Cardiac muscle cell (in vitro differentiated cells and primary cell): ENCODE data around the gene ADGRD2. TPM values are rescaled to one million over a fixed set of nuclear protein-coding genes. Genes with fewer than 3 reads are reported as not detected.

Source experiments
- DNase-seq, 2 donors: peaks; one replicate each; pipeline versions ENCODE4 v3.0.0 to v3.0.0-alpha.2; 2010 to 2017; ENCODE audit warnings: low read depth in 1 of 2, low spot score in 1 of 2
- H3K27ac ChIP-seq: fragments of 200-600 bp; sonication (generic); 2 replicates; pipeline ENCODE4 v1.5.1; 2016
- H3K27me3 ChIP-seq: fragments of 200-600 bp; sonication (generic); 2 replicates; pipeline ENCODE4 v1.6.0; 2016; ENCODE audit warnings: control low read depth
- H3K36me3 ChIP-seq: fragments of 200-600 bp; sonication (generic); 2 replicates; pipeline ENCODE4 v1.5.1; 2016; ENCODE audit warnings: control low read depth
- H3K4me1 ChIP-seq: fragments of 200-600 bp; sonication (generic); 2 replicates; pipeline ENCODE4 v1.8.1; 2017; ENCODE audit warnings: low read depth, mild to moderate bottlenecking, mixed run types
- H3K4me3 ChIP-seq: fragments of 200-600 bp; sonication (generic); 2 replicates; pipeline ENCODE4 v1.5.1; 2016; ENCODE audit warnings: mild to moderate bottlenecking
- H3K9me3 ChIP-seq: fragments of 200-600 bp; sonication (generic); 2 replicates; pipeline ENCODE4 v1.5.1; 2017; ENCODE audit warnings: low read depth, mild to moderate bottlenecking, control low read depth
- CTCF ChIP-seq: IDR thresholded peaks from 2 replicates; pipeline ENCODE4 v1.5.1; 2012; ENCODE audit warnings: low read depth, mild to moderate bottlenecking, low read length
- polyA plus RNA-seq: library from polyadenylated mRNA; unstranded; fragments of >200 nt; fragmentation: Nextera tagmentation; extraction: Ambion mirVana; gene quantifications from 2 replicates; pipeline ENCODE4 v1.2.1, GENCODE V29; 2016
- total RNA-seq: library from RNA; depleted of rRNA; stranded (reverse); fragments of >200 nt; gene quantifications from 2 replicates; pipeline ENCODE4 v1.2.3, GENCODE V29; 2016

The ADGRD2 gene
- total and polyA plus RNA-seq, 2 experiments from 2014 or later: not detected

GRCh38 chr9:124442826-124443225 lies 7.4 kb upstream of the ADGRD2 start:
- no peaks in the 10 kb centered on the region for H3K36me3 ChIP-seq
- H3K4me1 ChIP-seq: no peaks in the 10 kb centered on the region
- no peak for DNase-seq
- no peak overlapping the region for H3K4me3 ChIP-seq
- no peak for TF ChIP-seq CTCF
- no peaks in the 10 kb centered on the region for H3K9me3 ChIP-seq
- H3K27ac ChIP-seq: no peak overlapping the region
- no peaks in the 10 kb centered on the region for H3K27me3 ChIP-seq

- Histone ChIP-seq H3K4me3 (no peak overlapping the region), H3K4me1 (no peaks in the 10 kb centered on the region), H3K36me3 (no peaks in the 10 kb centered on the region), H3K27me3 (no peaks in the 10 kb centered on the region), H3K9me3 (no peaks in the 10 kb centered on the region), H3K27ac (no peak overlapping the region)
- no peak for DNase-seq
- no peak for TF ChIP-seq CTCF
Observed at GRCh38 chr9:124443625-124444024, 6.6 kb upstream of the ADGRD2 start.

GRCh38 chr9:124444166-124444565 lies 6.1 kb upstream of the ADGRD2 start:
- no peaks in the 10 kb centered on the region for H3K36me3 ChIP-seq
- TF ChIP-seq CTCF: no peak

DNA sequence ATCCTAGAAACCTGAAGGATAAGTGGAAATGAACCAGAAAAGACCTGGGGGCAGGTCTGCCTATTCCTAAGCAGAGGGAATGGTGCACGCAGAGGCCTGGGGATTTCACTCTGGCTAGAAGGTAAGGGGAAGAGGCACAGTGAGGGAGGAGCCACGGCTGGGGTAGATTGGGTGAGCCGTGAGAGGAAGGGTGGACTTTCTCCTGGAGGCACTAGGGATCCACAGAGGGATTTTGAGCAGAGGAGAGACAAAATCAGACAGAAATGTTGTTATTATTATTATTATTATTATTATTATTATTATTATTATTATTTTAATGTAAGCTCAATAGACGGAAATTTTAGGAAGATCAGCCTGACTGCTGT lies 3.0 kb upstream of the ADGRD2 start:
- H3K4me1 ChIP-seq: no peaks in the 10 kb centered on the region
- H3K36me3 ChIP-seq: no peaks in the 10 kb centered on the region
- no peak overlapping the region for H3K4me3 ChIP-seq
- no peak for DNase-seq
- H3K27me3 ChIP-seq: peaks cover 16% of the 10 kb centered on the region
- H3K27ac ChIP-seq: no peak overlapping the region
- TF ChIP-seq CTCF: no peak
- no peaks in the 10 kb centered on the region for H3K9me3 ChIP-seq

More at GRCh38 chr9:124444166-124444565, 6.1 kb upstream of the ADGRD2 start:
- Histone ChIP-seq H3K27ac (no peak overlapping the region), H3K4me1 (no peaks in the 10 kb centered on the region), H3K4me3 (no peak overlapping the region), H3K27me3 (no peaks in the 10 kb centered on the region), H3K9me3 (no peaks in the 10 kb centered on the region)
- no peak for DNase-seq

GRCh38 chr9:124448019-124448418 lies 2.2 kb upstream of the ADGRD2 start:
- H3K9me3 ChIP-seq: no peaks in the 10 kb centered on the region
- H3K4me1 ChIP-seq: no peaks in the 10 kb centered on the region
- no peaks in the 10 kb centered on the region for H3K36me3 ChIP-seq
- no peak overlapping the region for H3K27ac ChIP-seq
- DNase-seq: no peak
- TF ChIP-seq CTCF: no peak
- peaks cover 24% of the 10 kb centered on the region for H3K27me3 ChIP-seq
- no peak overlapping the region for H3K4me3 ChIP-seq
